Glutamatergic neuron (in vitro differentiated cells): ENCODE measurements around the gene CCDC69. TPM values are rescaled to one million over a fixed set of nuclear protein-coding genes. Genes with fewer than 3 reads are reported as not detected.

Experiments
- DNase-seq: peaks from one replicate; pipeline ENCODE4 v3.0.0; 2022
- H3K27ac Mint-ChIP-seq: one replicate; pipeline ENCODE4 v1.8.0; 2020; ENCODE audit warnings: mild to moderate bottlenecking, mixed read lengths, inconsistent platforms; ENCODE audit not compliant: unreplicated experiment
- H3K27me3 Mint-ChIP-seq: one replicate; pipeline ENCODE4 v1.8.0; 2020; ENCODE audit warnings: mild to moderate bottlenecking, moderate library complexity, mixed read lengths, inconsistent platforms; ENCODE audit not compliant: unreplicated experiment
- H3K36me3 Mint-ChIP-seq: one replicate; pipeline ENCODE4 v1.8.0; 2020; ENCODE audit warnings: mild to moderate bottlenecking, mixed read lengths, inconsistent platforms; ENCODE audit not compliant: unreplicated experiment
- H3K4me1 Mint-ChIP-seq: one replicate; pipeline ENCODE4 v1.8.0; 2020; ENCODE audit warnings: mild to moderate bottlenecking, low read depth, mixed read lengths, inconsistent platforms; ENCODE audit not compliant: unreplicated experiment
- H3K4me3 Mint-ChIP-seq: one replicate; pipeline ENCODE4 v1.8.0; 2020; ENCODE audit warnings: mild to moderate bottlenecking, mixed read lengths, inconsistent platforms; ENCODE audit not compliant: unreplicated experiment
- H3K9me3 Mint-ChIP-seq: one replicate; pipeline ENCODE4 v1.8.0; 2020; ENCODE audit warnings: mild to moderate bottlenecking, moderate library complexity, mixed read lengths, inconsistent platforms; ENCODE audit not compliant: unreplicated experiment
- CTCF ChIP-seq: fragments of 200-600 bp; sonication (generic); IDR thresholded peaks from one replicate; pipeline ENCODE4 v1.5.0; 2021; ENCODE audit not compliant: partially characterized antibody, unreplicated experiment
- total RNA-seq: library from RNA; stranded (reverse); fragmentation: NEBNext Ultra II Directional; extraction: Animal tissue kit (Norgen Biotek cat#: 25700); gene quantifications from one replicate; pipeline ENCODE4 v1.2.1, GENCODE V29; 2021; ENCODE audit not compliant: unreplicated experiment

The CCDC69 gene
- total RNA-seq, 1 donor from 2014 or later = 2.0 TPM

- peaks cover 4% of the 10 kb centered on the region for H3K27me3 Mint-ChIP-seq
- DNase-seq = no peak
- TF ChIP-seq CTCF = no peak
- peaks cover 11% of the 10 kb centered on the region for H3K4me1 Mint-ChIP-seq
- H3K27ac Mint-ChIP-seq = no peak overlapping the region
- no peak overlapping the region for H3K4me3 Mint-ChIP-seq
- peaks cover 20% of the 10 kb centered on the region for H3K36me3 Mint-ChIP-seq
- H3K9me3 Mint-ChIP-seq = no peaks in the 10 kb centered on the region
Measured at GRCh38 chr5:151139015-151139414, 84.9 kb downstream of the CCDC69 start.

GRCh38 chr5:151138114-151138513 is 85.8 kb downstream of the CCDC69 start:
- H3K27ac Mint-ChIP-seq = no peak overlapping the region
- no peak for TF ChIP-seq CTCF
- H3K27me3 Mint-ChIP-seq = no peaks in the 10 kb centered on the region
- no peaks in the 10 kb centered on the region for H3K9me3 Mint-ChIP-seq
- peaks cover 20% of the 10 kb centered on the region for H3K36me3 Mint-ChIP-seq
- DNase-seq = no peak
- H3K4me3 Mint-ChIP-seq = no peak overlapping the region
- peaks cover 11% of the 10 kb centered on the region for H3K4me1 Mint-ChIP-seq

- Mint-ChIP-seq H3K4me1 (peaks cover 11% of the 10 kb centered on the region), H3K9me3 (no peaks in the 10 kb centered on the region), H3K36me3 (peaks cover 20% of the 10 kb centered on the region), H3K27ac (no peak overlapping the region), H3K4me3 (no peak overlapping the region), H3K27me3 (no peaks in the 10 kb centered on the region)
- TF ChIP-seq CTCF = no peak
- no peak for DNase-seq
Measured at GRCh38 chr5:151137067-151137825, 86.6 kb downstream of the CCDC69 start.

GRCh38 chr5:151134228-151134627 is 89.7 kb downstream of the CCDC69 start:
- Mint-ChIP-seq H3K27ac (no peak overlapping the region), H3K9me3 (no peaks in the 10 kb centered on the region), H3K4me1 (no peaks in the 10 kb centered on the region), H3K4me3 (no peak overlapping the region), H3K27me3 (peaks cover 4% of the 10 kb centered on the region), H3K36me3 (peaks cover 20% of the 10 kb centered on the region)
- DNase-seq = no peak
- TF ChIP-seq CTCF = no peak

- Mint-ChIP-seq H3K4me3 (no peak overlapping the region), H3K4me1 (no peaks in the 10 kb centered on the region), H3K36me3 (peaks cover 16% of the 10 kb centered on the region), H3K27me3 (peaks cover 4% of the 10 kb centered on the region), H3K27ac (no peak overlapping the region), H3K9me3 (peaks cover under 1% of the 10 kb centered on the region)
- DNase-seq = no peak
- no peak for TF ChIP-seq CTCF
Measured at GRCh38 chr5:151132963-151133362, 90.9 kb downstream of the CCDC69 start.
